GM23338 (cell line): ENCODE results near the gene LCN6. TPM values are rescaled to one million over a fixed set of nuclear protein-coding genes. Genes with fewer than 3 reads are reported as not detected.

ENCODE experiments used
- ATAC-seq: fragments of 200-7000 bp; cut with Tn5 transposase; 3 replicates; pipeline ENCODE4 v1.9.1; 2020
- DNase-seq: peaks from one replicate; pipeline ENCODE4 v3.0.0-alpha.2; 2015; ENCODE audit warnings: low spot score
- H2AFZ ChIP-seq: fragments of 200-600 bp; sonication (generic); 2 replicates; pipeline ENCODE4 v1.8.0; 2016; ENCODE audit warnings: antibody characterized with exemption, mild to moderate bottlenecking, moderate library complexity
- H3F3A ChIP-seq: fragments of 200-600 bp; sonication (generic); replicated peaks from 2 replicates; pipeline ENCODE4 v1.8.0; 2017; ENCODE audit warnings: antibody characterized with exemption, mixed run types, low read depth
- H3K27ac ChIP-seq: fragments of 200-600 bp; sonication (generic); 2 replicates; pipeline ENCODE4 v1.6.1; 2016; ENCODE audit warnings: low read depth
- H3K27me3 ChIP-seq: fragments of 200-600 bp; sonication (generic); 2 replicates; pipeline ENCODE4 v1.8.0; 2016; ENCODE audit warnings: mild to moderate bottlenecking, mixed run types, moderate library complexity; ENCODE audit not compliant: insufficient read depth
- H3K36me3 ChIP-seq: fragments of 200-600 bp; sonication (generic); 2 replicates; pipeline ENCODE4 v1.8.0; 2016; ENCODE audit warnings: mild to moderate bottlenecking; ENCODE audit not compliant: insufficient read depth
- H3K4me1 ChIP-seq: fragments of 200-600 bp; sonication (generic); 2 replicates; pipeline ENCODE4 v1.8.0; 2016; ENCODE audit warnings: mild to moderate bottlenecking, moderate library complexity; ENCODE audit not compliant: insufficient read depth
- H3K4me2 ChIP-seq: fragments of 200-600 bp; sonication (generic); 2 replicates; pipeline ENCODE4 v1.7.1; 2017; ENCODE audit warnings: mixed run types
- H3K4me3 ChIP-seq: fragments of 200-600 bp; sonication (generic); 2 replicates; pipeline ENCODE4 v1.6.1; 2016; ENCODE audit warnings: mixed run types
- H3K79me2 ChIP-seq: fragments of 200-600 bp; sonication (generic); replicated peaks from 2 replicates; pipeline ENCODE4 v1.8.0; 2017; ENCODE audit warnings: mild to moderate bottlenecking; ENCODE audit not compliant: insufficient read depth
- H3K9me2 ChIP-seq: fragments of 200-600 bp; sonication (generic); 2 replicates; pipeline ENCODE4 v1.8.0; 2017; ENCODE audit not compliant: insufficient read depth
- H4K20me1 ChIP-seq: fragments of 200-600 bp; sonication (generic); replicated peaks from 2 replicates; pipeline ENCODE4 v1.8.0; 2017; ENCODE audit warnings: mild to moderate bottlenecking; ENCODE audit not compliant: insufficient read depth
- H3K27ac Mint-ChIP-seq: 2 replicates; pipeline ENCODE4 v1.8.0; 2020; ENCODE audit warnings: inconsistent platforms, mild to moderate bottlenecking, moderate library complexity, mixed read lengths
- H3K27me3 Mint-ChIP-seq: 3 replicates; pipeline ENCODE4 v1.8.0; 2022; ENCODE audit warnings: low read depth, mild to moderate bottlenecking, moderate library complexity, mixed read lengths, inconsistent platforms; ENCODE audit not compliant: insufficient read depth, poor library complexity
- H3K36me3 Mint-ChIP-seq: 3 replicates; pipeline ENCODE4 v1.8.0; 2021; ENCODE audit warnings: low read depth, mild to moderate bottlenecking, inconsistent platforms, moderate library complexity, mixed read lengths
- H3K4me1 Mint-ChIP-seq: 3 replicates; pipeline ENCODE4 v1.8.0; 2020; ENCODE audit warnings: mild to moderate bottlenecking, inconsistent platforms, mixed read lengths
- H3K4me3 Mint-ChIP-seq: 3 replicates; pipeline ENCODE4 v1.8.0; 2021; ENCODE audit warnings: moderate library complexity, mild to moderate bottlenecking, inconsistent platforms, mixed read lengths
- H3K9me3 Mint-ChIP-seq: 3 replicates; pipeline ENCODE4 v1.8.0; 2020; ENCODE audit warnings: moderate library complexity, mild to moderate bottlenecking, inconsistent platforms, mixed read lengths
- CREB1 ChIP-seq: fragments of 250-450 bp; sonication (Bioruptor Pico); IDR thresholded peaks from 2 replicates; pipeline ENCODE4 v1.5.0; 2020; ENCODE audit warnings: low read depth, mild to moderate bottlenecking, moderate library complexity
- EZH2 ChIP-seq: fragments of 200-600 bp; sonication (generic); IDR thresholded peaks from one replicate; pipeline ENCODE4 v1.8.0; 2017; ENCODE audit warnings: antibody characterized with exemption, mild to moderate bottlenecking, low read depth; ENCODE audit not compliant: unreplicated experiment
- EZH2phosphoT487 ChIP-seq: fragments of 200-600 bp; sonication (generic); IDR thresholded peaks from one replicate; pipeline ENCODE4 v1.8.1; 2018; ENCODE audit warnings: antibody characterized with exemption; ENCODE audit not compliant: unreplicated experiment
- JUNB ChIP-seq: IDR thresholded peaks from one replicate; pipeline ENCODE4 v1.6.1; 2016; ENCODE audit warnings: antibody characterized with exemption; ENCODE audit not compliant: unreplicated experiment
- NANOG ChIP-seq: IDR thresholded peaks from 2 replicates; pipeline ENCODE4 v1.6.1; 2016; ENCODE audit warnings: antibody characterized with exemption, borderline replicate concordance
- POLR2AphosphoS5 ChIP-seq: IDR thresholded peaks from 2 replicates; pipeline ENCODE4 v1.6.1; 2016; ENCODE audit warnings: antibody characterized with exemption, low read depth
- REST ChIP-seq: IDR thresholded peaks from one replicate; pipeline ENCODE4 v1.6.1; 2018; ENCODE audit warnings: antibody characterized with exemption; ENCODE audit not compliant: unreplicated experiment
- STAT1 ChIP-seq: IDR thresholded peaks from one replicate; pipeline ENCODE4 v1.6.1; 2016; ENCODE audit warnings: antibody characterized with exemption; ENCODE audit not compliant: unreplicated experiment
- ZNF114 ChIP-seq: fragments of 250-450 bp; sonication (Bioruptor Pico); IDR thresholded peaks from 2 replicates; pipeline ENCODE4 v1.5.0; 2020; ENCODE audit warnings: mild to moderate bottlenecking, moderate library complexity
- ZNF331 ChIP-seq: fragments of 250-450 bp; sonication (Bioruptor Pico); IDR thresholded peaks from 2 replicates; pipeline ENCODE4 v1.5.0; 2020; ENCODE audit warnings: low read depth, mild to moderate bottlenecking, moderate library complexity
- polyA plus RNA-seq: library from polyadenylated mRNA; unstranded; fragments of >200 nt; fragmentation: Nextera tagmentation; extraction: Ambion mirVana; gene quantifications from 2 replicates; pipeline ENCODE4 v1.2.1, GENCODE V29; 2016
- total RNA-seq: library from RNA; depleted of rRNA; stranded (reverse); fragments of >200 nt; shearing (Covaris generic); gene quantifications from 2 replicates; pipeline ENCODE4 v1.2.3, GENCODE V29; 2014
- TF ChIP-seq, protein P1 (sequence below): IDR thresholded peaks from 2 replicates; pipeline ENCODE4 v1.6.1; 2016; ENCODE audit warnings: antibody characterized with exemption
- TF ChIP-seq, protein P2 (sequence below), 2 experiments: fragments of 200-600 bp in 1 of 2; sonication (generic) in 1 of 2; conservative IDR thresholded peaks; 2 replicates each; pipeline versions ENCODE4 v1.5.1 to v1.6.1; 2016 to 2017; ENCODE audit warnings: antibody characterized with exemption in 2 of 2, low read depth in 2 of 2, mild to moderate bottlenecking in 2 of 2, moderate library complexity in 1 of 2

Gene LCN6
- total and polyA plus RNA-seq, 2 experiments from 2014 or later = not detected

DNA sequence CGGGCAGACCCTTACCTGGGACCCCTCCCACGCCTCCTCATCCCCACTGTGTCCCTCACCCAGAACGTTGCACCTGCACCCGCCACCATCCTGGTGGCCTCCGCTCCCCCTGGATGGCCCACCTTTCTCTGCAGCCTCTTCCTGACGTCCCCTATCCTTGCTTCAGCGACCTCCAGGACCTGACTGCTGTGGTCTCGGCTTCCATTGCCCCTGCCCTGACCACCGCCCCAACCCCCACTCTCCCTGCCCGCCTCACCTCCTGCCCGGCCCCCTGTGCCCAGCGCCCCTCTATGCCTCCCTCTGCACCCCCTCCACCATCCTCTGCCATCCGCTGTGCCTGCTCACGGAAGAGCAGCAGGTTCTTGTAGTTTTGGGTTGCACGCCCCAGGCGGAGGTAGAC, 7.8 kb downstream of the LCN6 start:
- Histone ChIP-seq H3K9me2 (no peaks in the 10 kb centered on the region), H4K20me1 (no peaks in the 10 kb centered on the region), H3F3A (no peaks in the 10 kb centered on the region), H3K4me2 (no peak overlapping the region), H3K27me3 (no peaks in the 10 kb centered on the region), H3K4me1 (no peaks in the 10 kb centered on the region), H3K4me3 (no peak overlapping the region), H3K27ac (no peak overlapping the region), H3K79me2 (no peaks in the 10 kb centered on the region), H2AFZ (no peak overlapping the region), H3K36me3 (no peaks in the 10 kb centered on the region)
- H3K36me3 Mint-ChIP-seq = no peaks in the 10 kb centered on the region
- H3K27me3 Mint-ChIP-seq = peaks cover 14% of the 10 kb centered on the region
- TF ChIP-seq JUNB (no peak), ZNF114 (CRISPR knock-in tag) (no peak), REST (no peak)
- H3K4me1 Mint-ChIP-seq = peaks cover 2% of the 10 kb centered on the region; the same call in 1 of the 3 replicates
- H3K27ac Mint-ChIP-seq = no peak overlapping the region
- DNase-seq (no peak), ATAC-seq (no peak)
- no peaks in the 10 kb centered on the region; the same call in 2 of the 3 replicates for H3K9me3 Mint-ChIP-seq
- H3K4me3 Mint-ChIP-seq = no peak overlapping the region

DNA sequence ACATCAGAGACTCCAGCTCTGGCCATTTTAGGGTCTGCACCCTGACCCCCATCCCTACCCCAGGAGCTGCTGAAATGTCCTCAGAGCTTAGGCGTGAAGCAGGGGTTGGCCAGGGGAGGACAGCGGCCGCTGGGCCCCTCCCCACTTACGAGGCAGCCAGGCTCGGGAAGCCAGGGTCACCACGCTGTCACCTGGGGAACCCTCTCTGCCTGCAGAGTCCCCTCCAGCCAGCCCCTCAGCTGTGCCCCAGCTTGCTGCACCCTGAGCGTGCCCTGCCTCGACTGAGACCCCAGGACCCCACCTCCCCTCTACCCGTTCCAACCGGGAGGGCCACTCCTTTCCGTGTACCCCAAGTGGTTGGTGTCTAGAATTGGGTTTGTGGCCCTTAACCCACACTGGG, 8.3 kb downstream of the LCN6 start:
- no peaks in the 10 kb centered on the region; the same call in 2 of the 3 replicates for H3K9me3 Mint-ChIP-seq
- Histone ChIP-seq H3K9me2 (no peaks in the 10 kb centered on the region), H3K36me3 (no peaks in the 10 kb centered on the region), H2AFZ (no peak overlapping the region), H3K4me1 (no peaks in the 10 kb centered on the region), H3F3A (no peaks in the 10 kb centered on the region), H3K4me2 (no peak overlapping the region), H3K4me3 (no peak overlapping the region), H3K27ac (no peak overlapping the region), H3K27me3 (no peaks in the 10 kb centered on the region), H4K20me1 (no peaks in the 10 kb centered on the region), H3K79me2 (no peaks in the 10 kb centered on the region)
- peaks cover 14% of the 10 kb centered on the region for H3K27me3 Mint-ChIP-seq
- ATAC-seq = no peak
- no peak overlapping the region for H3K4me3 Mint-ChIP-seq
- DNase-seq = no peak
- peaks cover 2% of the 10 kb centered on the region; the same call in 1 of the 3 replicates for H3K4me1 Mint-ChIP-seq
- no peaks in the 10 kb centered on the region for H3K36me3 Mint-ChIP-seq
- H3K27ac Mint-ChIP-seq = no peak overlapping the region
- TF ChIP-seq EZH2phosphoT487 = no peak
- TF ChIP-seq, protein P1, sequence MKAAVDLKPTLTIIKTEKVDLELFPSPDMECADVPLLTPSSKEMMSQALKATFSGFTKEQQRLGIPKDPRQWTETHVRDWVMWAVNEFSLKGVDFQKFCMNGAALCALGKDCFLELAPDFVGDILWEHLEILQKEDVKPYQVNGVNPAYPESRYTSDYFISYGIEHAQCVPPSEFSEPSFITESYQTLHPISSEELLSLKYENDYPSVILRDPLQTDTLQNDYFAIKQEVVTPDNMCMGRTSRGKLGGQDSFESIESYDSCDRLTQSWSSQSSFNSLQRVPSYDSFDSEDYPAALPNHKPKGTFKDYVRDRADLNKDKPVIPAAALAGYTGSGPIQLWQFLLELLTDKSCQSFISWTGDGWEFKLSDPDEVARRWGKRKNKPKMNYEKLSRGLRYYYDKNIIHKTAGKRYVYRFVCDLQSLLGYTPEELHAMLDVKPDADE = no peak
- TF ChIP-seq STAT1 = no peak
- TF ChIP-seq REST = no peak
- no peak for TF ChIP-seq EZH2
- TF ChIP-seq ZNF331 = no peak
- TF ChIP-seq ZNF114 (CRISPR knock-in tag) = no peak
- TF ChIP-seq, protein P2, sequence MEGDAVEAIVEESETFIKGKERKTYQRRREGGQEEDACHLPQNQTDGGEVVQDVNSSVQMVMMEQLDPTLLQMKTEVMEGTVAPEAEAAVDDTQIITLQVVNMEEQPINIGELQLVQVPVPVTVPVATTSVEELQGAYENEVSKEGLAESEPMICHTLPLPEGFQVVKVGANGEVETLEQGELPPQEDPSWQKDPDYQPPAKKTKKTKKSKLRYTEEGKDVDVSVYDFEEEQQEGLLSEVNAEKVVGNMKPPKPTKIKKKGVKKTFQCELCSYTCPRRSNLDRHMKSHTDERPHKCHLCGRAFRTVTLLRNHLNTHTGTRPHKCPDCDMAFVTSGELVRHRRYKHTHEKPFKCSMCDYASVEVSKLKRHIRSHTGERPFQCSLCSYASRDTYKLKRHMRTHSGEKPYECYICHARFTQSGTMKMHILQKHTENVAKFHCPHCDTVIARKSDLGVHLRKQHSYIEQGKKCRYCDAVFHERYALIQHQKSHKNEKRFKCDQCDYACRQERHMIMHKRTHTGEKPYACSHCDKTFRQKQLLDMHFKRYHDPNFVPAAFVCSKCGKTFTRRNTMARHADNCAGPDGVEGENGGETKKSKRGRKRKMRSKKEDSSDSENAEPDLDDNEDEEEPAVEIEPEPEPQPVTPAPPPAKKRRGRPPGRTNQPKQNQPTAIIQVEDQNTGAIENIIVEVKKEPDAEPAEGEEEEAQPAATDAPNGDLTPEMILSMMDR (conservative IDR thresholded peaks at IDR 0.05; ENCODE audit: low read depth in 2 of 2) = no peak
- no peak for TF ChIP-seq NANOG
- TF ChIP-seq CREB1 (CRISPR knock-in tag) = no peak
- TF ChIP-seq JUNB = no peak
- TF ChIP-seq POLR2AphosphoS5 = no peak
